Kidney epithelial cell (primary cell): ENCODE measurements around the gene TASP1. TPM values are rescaled to one million over a fixed set of nuclear protein-coding genes. Genes with fewer than 3 reads are reported as not detected.

Experiments used
- DNase-seq: peaks from one replicate; pipeline ENCODE4 v3.0.0-alpha.2; 2010; ENCODE audit warnings: low read depth
- H3K27me3 ChIP-seq: 2 replicates; pipeline ENCODE4 v1.6.0; 2011; ENCODE audit warnings: low read length; ENCODE audit not compliant: control insufficient read depth, insufficient read depth
- H3K36me3 ChIP-seq: 2 replicates; pipeline ENCODE4 v1.5.1; 2011; ENCODE audit warnings: low read length; ENCODE audit not compliant: control insufficient read depth, insufficient read depth
- H3K4me3 ChIP-seq: 2 replicates; pipeline ENCODE4 v1.5.1; 2011; ENCODE audit warnings: low read depth, mild to moderate bottlenecking, control low read depth, low read length
- total RNA-seq: library from RNA; depleted of rRNA; stranded (reverse); fragments of >200 nt; gene quantifications from 2 replicates; pipeline ENCODE4 v1.2.3, GENCODE V29; 2015
- TF ChIP-seq, protein P1 (sequence below): IDR thresholded peaks from 2 replicates; pipeline ENCODE4 v1.5.1; 2011; ENCODE audit warnings: mild to moderate bottlenecking, moderate library complexity, low read length, control low read depth, inconsistent platforms; ENCODE audit not compliant: insufficient read depth, poor library complexity, severe bottlenecking

The TASP1 gene
- total RNA-seq, 1 donor from 2014 or later: 10.6 TPM

DNA sequence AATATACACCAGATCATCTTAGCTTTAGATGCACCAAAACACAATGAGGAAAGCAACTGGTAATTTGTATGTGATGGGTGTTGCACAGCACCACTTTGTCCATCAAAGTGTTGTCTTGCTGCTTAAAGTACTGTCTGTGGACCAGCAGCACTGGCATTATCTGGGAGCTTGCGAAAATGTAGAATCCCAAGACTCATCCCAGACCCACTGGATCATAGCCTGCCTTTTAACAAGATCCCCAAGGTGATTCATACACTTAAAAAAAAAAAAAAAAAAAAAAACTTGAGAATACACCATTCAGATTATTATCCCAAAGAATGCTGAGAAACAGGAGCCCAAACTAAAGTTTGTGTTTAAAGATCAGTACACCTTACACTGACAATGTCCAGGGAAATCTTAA, 123.4 kb downstream of the TASP1 start:
- Histone ChIP-seq H3K27me3 (no peaks in the 10 kb centered on the region), H3K36me3 (no peaks in the 10 kb centered on the region), H3K4me3 (no peak overlapping the region)
- TF ChIP-seq, protein P1, sequence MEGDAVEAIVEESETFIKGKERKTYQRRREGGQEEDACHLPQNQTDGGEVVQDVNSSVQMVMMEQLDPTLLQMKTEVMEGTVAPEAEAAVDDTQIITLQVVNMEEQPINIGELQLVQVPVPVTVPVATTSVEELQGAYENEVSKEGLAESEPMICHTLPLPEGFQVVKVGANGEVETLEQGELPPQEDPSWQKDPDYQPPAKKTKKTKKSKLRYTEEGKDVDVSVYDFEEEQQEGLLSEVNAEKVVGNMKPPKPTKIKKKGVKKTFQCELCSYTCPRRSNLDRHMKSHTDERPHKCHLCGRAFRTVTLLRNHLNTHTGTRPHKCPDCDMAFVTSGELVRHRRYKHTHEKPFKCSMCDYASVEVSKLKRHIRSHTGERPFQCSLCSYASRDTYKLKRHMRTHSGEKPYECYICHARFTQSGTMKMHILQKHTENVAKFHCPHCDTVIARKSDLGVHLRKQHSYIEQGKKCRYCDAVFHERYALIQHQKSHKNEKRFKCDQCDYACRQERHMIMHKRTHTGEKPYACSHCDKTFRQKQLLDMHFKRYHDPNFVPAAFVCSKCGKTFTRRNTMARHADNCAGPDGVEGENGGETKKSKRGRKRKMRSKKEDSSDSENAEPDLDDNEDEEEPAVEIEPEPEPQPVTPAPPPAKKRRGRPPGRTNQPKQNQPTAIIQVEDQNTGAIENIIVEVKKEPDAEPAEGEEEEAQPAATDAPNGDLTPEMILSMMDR: no peak
- no peak for DNase-seq

DNA sequence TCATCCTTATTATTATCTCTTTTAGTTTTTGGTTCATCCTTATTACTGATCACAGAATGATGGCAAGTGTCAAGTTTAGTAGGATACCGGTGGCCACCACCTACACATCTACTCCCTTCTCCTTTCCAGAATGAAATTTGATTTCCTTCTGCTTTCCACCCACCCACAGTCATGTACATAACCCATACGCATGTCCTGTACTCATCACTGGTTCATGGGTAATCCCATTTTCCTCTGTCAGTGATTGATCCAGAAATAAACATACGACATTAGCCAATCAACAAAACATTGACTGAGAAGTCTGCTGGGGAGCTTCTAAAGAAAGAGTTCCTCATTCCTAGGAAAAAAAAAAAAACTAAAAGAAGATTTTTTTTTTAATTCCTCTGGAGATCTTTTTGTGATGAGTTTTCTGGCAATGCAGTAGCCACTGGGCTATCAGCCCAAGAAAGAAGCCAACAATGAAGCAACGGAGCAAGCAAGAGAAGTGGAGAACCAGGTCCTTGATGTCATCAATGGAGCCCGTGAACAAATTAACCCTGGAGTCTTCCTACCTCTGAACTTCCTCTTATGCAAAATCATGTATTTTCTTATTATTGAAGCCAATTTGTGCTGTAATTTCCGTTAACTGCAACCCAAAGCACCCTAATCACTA, 127.8 kb downstream of the TASP1 start:
- H3K27me3 ChIP-seq: no peaks in the 10 kb centered on the region
- TF ChIP-seq, protein P1: no peak
- H3K4me3 ChIP-seq: no peak overlapping the region
- DNase-seq: no peak
- H3K36me3 ChIP-seq: no peaks in the 10 kb centered on the region

DNA sequence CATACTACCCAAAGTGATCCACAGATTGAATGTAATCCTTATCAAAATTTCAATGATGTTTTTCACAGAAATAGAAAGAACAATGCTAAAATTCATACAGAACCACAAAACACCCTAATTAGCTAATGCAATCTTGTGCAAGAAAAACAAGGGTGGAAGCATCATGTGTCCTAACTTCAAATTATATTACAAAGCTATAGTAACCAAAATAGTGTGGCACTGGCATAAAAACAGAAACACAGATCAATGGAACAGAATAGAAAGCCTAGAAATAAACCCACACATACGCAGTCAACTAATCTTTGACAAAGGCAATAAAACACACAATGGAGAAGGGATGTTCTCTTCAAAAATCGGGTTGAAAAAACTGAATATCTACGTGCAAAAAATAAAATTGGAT, 131.1 kb downstream of the TASP1 start:
- H3K27me3 ChIP-seq: no peaks in the 10 kb centered on the region
- no peaks in the 10 kb centered on the region for H3K36me3 ChIP-seq
- H3K4me3 ChIP-seq: no peak overlapping the region
- DNase-seq: no peak
- TF ChIP-seq, protein P1: no peak

DNA sequence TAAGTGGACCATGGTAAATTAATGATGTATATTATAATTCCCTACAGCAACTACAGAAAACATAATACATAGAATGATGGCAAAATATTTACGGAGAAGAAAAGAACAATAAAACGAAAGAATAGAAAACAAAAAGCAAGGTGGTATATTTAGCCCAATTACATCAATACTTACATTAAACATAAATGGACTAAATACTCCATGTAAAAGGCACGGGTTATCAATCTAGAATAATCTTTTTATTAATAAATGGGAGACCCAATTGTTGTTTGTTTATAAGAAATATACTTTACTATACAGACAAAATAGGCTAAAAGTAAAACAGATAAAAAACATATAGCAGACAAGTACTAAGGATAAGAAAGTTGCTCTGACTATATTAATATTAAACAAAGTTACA, 137.2 kb downstream of the TASP1 start:
- Histone ChIP-seq H3K27me3 (no peaks in the 10 kb centered on the region), H3K36me3 (no peaks in the 10 kb centered on the region), H3K4me3 (no peak overlapping the region)
- TF ChIP-seq, protein P1: no peak
- no peak for DNase-seq

DNA sequence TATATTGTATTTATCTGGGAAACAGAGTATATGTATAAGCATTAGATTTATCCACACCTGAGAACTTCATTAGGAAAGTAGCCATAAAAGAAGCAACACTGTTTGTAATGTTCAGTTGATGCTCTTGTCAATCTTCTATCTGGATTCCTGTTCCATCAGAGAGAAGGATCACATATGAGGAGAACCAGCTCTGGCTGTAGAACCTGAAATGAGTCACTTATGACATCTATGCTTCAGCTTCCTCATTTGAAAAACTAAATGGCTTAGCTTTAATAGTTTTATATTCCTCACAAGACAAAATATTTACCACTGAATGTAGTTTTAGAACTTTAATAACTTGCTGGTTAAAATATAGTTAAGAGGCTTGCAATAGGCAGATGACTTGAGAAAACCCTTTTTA, 144.7 kb downstream of the TASP1 start:
- Histone ChIP-seq H3K27me3 (no peaks in the 10 kb centered on the region), H3K36me3 (no peaks in the 10 kb centered on the region), H3K4me3 (no peak overlapping the region)
- TF ChIP-seq, protein P1: no peak
- DNase-seq: no peak

DNA sequence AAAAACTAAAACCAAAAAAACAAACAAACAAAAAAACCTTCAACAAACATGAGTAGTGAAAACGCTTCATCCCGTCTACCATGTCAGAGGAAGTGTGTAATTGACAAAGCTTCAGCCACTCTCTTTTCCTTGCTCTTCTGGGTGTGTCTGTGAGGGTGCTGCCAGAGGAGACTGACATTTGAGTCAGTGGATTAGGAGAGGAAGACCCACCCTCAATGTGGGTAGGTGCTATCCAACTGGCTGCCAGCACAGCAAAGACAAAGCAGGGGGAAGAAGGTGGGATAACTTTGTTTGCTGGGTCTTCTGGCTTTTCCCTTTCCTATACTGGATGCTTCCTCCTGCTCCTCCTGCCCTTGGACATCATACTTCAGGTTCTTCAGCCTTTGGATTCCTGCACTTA, 145.6 kb downstream of the TASP1 start:
- H3K36me3 ChIP-seq: no peaks in the 10 kb centered on the region
- TF ChIP-seq, protein P1: no peak
- no peak for DNase-seq
- no peak overlapping the region for H3K4me3 ChIP-seq
- H3K27me3 ChIP-seq: no peaks in the 10 kb centered on the region
